NCI-H2227 treated with DMSO at 0.1 percent for 48 hours (cell line): Measurements from ENCODE around the gene CCR5.

Experiments used
- DNase-seq: peaks from one replicate; lab custom pipeline; 2025; lab: John Stamatoyannopoulos, UW

CCR5 gene

DNA sequence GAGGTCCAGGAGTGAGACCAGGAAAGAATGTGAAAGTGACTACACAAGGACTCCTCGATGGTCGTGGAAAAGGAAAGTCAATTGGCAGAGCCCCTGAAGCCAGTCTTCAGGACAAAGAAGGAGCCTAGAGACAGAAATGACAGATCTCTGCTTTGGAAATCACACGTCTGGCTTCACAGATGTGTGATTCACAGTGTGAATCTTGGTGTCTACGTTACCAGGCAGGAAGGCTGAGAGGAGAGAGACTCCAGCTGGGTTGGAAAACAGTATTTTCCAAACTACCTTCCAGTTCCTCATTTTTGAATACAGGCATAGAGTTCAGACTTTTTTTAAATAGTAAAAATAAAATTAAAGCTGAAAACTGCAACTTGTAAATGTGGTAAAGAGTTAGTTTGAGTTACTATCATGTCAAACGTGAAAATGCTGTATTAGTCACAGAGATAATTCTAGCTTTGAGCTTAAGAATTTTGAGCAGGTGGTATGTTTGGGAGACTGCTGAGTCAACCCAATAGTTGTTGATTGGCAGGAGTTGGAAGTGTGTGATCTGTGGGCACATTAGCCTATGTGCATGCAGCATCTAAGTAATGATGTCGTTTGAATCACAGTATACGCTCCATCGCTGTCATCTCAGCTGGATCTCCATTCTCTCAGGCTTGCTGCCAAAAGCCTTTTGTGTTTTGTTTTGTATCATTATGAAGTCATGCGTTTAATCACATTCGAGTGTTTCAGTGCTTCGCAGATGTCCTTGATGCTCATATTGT is 10.8 kb upstream of the CCR5 start:
- peak; percentile 2 for DNase-seq

- DNase-seq, result no peak
Observed at GRCh38 chr3:46360907-46361306, 9.8 kb upstream of the CCR5 start.

DNA sequence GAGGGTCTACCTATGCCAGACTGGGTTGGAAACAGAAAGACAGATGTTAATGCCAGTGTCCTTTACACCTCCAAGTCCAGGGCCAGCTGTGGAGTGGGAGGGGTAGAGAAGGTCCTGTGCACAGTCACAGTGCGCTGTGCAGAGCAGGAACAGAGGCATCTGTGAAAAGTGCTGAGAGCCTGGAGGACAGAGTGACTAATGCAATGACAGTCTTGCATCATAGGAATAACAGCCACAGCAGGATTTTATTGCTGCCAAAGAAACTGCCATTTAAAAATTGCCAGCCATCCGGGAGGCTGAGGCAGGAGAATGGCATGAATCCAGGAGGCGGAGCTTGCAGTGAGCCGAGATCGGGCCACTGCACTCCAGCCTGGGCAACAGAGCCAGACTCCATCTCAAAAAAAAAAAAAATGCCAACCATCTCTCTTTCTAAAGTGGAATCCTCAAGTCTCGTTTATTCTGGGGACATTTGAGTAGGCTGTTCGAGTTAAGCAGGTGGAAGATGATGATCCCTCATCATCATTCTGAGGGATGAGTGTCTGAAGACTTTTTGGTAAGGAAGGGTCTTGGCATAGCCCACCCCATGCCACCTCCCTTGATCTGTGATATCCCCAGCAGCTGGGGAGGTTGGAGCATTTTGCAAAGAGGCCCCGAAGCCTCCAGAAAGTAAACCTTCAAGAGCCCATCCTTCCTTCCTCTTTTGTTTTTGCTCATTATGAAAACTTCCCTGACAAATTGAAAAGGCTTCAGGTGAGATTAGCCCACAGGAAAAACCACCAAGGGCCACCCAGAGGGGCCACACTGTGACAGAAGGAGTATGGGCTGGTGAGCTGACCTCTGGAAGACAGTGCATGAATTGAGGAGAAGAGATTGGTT is 9.1 kb upstream of the CCR5 start:
- DNase-seq, result no peak

DNA sequence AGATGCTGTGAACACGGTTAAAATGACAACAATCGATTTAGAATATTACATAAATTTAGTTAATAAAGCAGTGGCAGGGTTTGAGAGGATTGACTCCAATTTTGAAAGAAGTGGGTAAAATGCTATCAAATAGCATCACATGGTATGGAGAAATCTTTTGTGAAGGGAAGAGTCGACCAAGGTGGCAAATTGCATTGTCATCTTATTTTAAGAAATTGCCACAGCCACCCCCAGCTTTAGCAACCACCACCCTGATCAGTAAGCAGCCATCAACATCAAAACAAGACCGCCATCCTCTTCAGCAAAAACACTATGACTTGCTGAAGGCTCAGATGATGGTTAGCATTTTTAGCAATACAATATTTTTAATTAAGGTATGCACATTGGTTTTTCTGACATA is 5.7 kb upstream of the CCR5 start:
- DNase-seq, result no peak

GRCh38 chr3:46365737-46366524 is 4.8 kb upstream of the CCR5 start:
- no peak for DNase-seq

DNA sequence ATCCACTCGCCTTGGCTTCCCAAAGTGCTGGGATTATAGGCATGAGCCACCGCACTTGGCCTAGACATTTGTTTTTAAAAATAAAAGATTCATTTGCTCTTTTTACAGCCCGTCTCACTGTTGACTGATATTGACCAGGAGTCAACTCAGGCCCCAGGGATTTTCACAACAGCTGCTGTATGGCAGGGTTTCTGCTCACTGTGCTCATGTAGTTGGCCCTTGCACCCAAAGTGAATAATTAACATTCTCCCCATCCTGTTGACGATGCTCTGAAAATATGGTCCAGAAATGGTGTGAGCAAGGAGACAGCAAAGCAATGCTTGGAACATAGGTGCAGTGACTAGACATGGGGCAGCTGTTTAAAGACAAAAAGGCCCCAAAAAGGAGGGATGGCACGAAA is 2.9 kb upstream of the CCR5 start:
- DNase-seq, result no peak

DNA sequence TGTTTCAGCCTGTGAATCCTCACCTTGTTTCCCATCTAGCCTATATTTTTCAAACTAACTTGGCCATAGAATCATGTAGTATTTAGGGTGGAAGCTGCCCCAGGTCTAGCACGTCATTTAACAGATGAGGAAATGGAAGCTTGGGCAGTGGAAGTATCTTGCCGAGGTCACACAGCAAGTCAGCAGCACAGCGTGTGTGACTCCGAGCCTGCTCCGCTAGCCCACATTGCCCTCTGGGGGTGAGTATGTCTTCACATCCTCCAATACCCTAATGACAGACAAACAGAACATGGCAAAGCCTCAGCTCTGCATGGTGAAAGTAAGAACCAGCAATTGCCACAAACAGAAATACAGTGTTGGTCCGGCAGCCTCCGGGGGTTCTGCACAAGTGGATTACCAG is 2.2 kb upstream of the CCR5 start:
- DNase-seq, result no peak

DNA sequence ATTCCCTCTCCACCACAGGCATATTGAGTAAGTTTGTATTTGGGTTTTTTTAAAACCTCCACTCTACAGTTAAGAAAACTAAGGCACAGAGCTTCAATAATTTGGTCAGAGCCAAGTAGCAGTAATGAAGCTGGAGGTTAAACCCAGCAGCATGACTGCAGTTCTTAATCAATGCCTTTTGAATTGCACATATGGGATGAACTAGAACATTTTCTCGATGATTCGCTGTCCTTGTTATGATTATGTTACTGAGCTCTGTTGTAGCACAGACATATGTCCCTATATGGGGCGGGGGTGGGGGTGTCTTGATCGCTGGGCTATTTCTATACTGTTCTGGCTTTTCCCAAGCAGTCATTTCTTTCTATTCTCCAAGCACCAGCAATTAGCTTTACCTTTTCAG is 1.6 kb upstream of the CCR5 start:
- no peak for DNase-seq

DNA sequence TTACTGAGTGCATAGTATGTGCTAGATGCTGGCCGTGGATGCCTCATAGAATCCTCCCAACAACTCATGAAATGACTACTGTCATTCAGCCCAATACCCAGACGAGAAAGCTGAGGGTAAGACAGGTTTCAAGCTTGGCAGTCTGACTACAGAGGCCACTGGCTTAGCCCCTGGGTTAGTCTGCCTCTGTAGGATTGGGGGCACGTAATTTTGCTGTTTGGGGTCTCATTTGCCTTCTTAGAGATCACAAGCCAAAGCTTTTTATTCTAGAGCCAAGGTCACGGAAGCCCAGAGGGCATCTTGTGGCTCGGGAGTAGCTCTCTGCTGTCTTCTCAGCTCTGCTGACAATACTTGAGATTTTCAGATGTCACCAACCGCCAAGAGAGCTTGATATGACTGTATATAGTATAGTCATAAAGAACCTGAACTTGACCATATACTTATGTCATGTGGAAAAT is 1.0 kb upstream of the CCR5 start:
- no peak for DNase-seq

DNA sequence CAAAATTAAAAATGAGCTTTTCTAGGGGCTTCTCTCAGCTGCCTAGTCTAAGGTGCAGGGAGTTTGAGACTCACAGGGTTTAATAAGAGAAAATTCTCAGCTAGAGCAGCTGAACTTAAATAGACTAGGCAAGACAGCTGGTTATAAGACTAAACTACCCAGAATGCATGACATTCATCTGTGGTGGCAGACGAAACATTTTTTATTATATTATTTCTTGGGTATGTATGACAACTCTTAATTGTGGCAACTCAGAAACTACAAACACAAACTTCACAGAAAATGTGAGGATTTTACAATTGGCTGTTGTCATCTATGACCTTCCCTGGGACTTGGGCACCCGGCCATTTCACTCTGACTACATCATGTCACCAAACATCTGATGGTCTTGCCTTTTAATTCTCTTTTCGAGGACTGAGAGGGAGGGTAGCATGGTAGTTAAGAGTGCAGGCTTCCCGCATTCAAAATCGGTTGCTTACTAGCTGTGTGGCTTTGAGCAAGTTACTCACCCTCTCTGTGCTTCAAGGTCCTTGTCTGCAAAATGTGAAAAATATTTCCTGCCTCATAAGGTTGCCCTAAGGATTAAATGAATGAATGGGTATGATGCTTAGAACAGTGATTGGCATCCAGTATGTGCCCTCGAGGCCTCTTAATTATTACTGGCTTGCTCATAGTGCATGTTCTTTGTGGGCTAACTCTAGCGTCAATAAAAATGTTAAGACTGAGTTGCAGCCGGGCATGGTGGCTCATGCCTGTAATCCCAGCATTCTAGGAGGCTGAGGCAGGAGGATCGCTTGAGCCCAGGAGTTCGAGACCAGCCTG is 984 bp downstream of the CCR5 start:
- no peak for DNase-seq

- DNase-seq, result peak; percentile 2
Observed at GRCh38 chr3:46372492-46373359, 2.0 kb downstream of the CCR5 start.

DNA sequence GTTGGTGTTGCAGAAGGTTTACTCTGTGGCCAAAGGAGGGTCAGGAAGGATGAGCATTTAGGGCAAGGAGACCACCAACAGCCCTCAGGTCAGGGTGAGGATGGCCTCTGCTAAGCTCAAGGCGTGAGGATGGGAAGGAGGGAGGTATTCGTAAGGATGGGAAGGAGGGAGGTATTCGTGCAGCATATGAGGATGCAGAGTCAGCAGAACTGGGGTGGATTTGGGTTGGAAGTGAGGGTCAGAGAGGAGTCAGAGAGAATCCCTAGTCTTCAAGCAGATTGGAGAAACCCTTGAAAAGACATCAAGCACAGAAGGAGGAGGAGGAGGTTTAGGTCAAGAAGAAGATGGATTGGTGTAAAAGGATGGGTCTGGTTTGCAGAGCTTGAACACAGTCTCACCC is 4.0 kb downstream of the CCR5 start:
- DNase-seq, result no peak

DNA sequence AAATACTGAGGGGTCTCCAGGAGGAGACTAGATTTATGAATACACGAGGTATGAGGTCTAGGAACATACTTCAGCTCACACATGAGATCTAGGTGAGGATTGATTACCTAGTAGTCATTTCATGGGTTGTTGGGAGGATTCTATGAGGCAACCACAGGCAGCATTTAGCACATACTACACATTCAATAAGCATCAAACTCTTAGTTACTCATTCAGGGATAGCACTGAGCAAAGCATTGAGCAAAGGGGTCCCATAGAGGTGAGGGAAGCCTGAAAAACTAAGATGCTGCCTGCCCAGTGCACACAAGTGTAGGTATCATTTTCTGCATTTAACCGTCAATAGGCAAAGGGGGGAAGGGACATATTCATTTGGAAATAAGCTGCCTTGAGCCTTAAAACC is 4.5 kb downstream of the CCR5 start:
- DNase-seq, result no peak

GRCh38 chr3:46375814-46376213 is 5.1 kb downstream of the CCR5 start:
- DNase-seq, result no peak

- DNase-seq, result no peak
Observed at GRCh38 chr3:46378426-46378942, 7.7 kb downstream of the CCR5 start.

GRCh38 chr3:46380471-46381221 is 9.9 kb downstream of the CCR5 start:
- DNase-seq, result no peak

GRCh38 chr3:46381625-46382024 is 10.9 kb downstream of the CCR5 start:
- no peak for DNase-seq

DNA sequence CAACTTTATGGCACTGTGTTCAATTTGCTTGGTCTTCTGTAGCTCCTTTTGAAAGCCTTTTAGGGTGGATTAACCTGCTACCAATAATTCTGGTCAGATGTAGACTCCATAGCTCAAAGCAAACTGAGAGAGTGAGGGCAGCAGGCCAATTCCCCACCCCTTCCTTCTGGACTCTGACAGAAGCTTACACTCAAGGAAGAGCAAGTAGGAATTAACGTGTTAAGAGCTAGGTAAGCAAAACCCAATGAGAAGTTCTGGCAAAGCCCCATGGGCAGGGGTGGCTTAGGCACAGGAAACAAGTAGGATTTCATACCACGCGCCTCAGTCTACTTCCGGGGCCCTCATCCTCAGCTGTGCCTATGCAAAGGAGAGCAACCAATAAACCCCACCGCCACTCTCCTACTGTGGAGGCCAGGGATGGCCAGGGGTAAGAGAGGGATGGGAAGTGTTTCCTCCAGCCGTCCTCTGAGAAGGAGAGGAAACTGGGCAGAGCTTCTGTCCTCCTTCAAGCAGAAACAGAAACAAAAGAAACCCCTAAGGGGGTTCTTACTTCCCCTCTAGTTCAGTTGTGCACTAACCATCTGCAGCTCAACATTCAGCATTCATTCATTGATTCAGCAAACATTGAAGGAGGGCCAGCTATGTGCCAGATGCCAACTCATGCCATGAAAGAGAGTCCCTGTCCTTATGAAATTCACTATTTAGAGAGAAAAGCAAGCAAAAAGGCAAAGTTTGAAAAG is 12.6 kb downstream of the CCR5 start:
- no peak for DNase-seq

DNA sequence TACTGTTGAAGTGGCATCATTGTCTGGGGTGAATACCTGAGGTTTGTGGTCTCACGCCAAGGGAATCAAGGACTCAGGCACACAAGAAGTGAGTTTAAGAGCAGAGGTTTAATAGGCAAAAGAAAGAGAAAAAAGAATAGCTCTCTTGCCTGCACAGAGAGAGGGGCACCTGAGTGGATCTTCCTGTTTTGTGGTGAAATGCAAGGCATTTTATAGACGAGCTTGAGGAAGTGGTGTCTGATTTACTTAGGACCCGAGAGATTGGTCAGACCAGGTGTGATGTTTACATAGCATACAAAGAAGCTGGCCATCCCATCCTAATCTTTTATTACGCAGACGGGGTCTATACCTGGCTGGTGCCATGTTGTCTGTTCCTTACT is 13.2 kb downstream of the CCR5 start:
- no peak for DNase-seq
